HG03571 (cell line): ENCODE data around the gene TRPV2.

Experiments
- ATAC-seq: cut with Tn5 transposase; IDR thresholded peaks from one replicate; pipeline ENCODE4 v1.9.1; 2021; ENCODE audit not compliant: unreplicated experiment

Gene TRPV2

GRCh38 chr17:16453493-16453851 is 38.1 kb downstream of the TRPV2 start:
- no peak for ATAC-seq

GRCh38 chr17:16455997-16456741 is 40.8 kb downstream of the TRPV2 start:
- ATAC-seq = no peak

- no peak for ATAC-seq
These were observed 41.5 kb downstream of the TRPV2 start for GRCh38 chr17:16456742-16457316.

- no peak for ATAC-seq
These were observed 43.9 kb downstream of the TRPV2 start for GRCh38 chr17:16459271-16459670.

GRCh38 chr17:16459855-16460550 is 44.6 kb downstream of the TRPV2 start:
- ATAC-seq = no peak

- ATAC-seq = no peak
These were observed 45.6 kb downstream of the TRPV2 start for GRCh38 chr17:16460796-16461605.

- ATAC-seq = no peak
These were observed 46.2 kb downstream of the TRPV2 start for GRCh38 chr17:16461606-16461866.

GRCh38 chr17:16462070-16462864 is 46.9 kb downstream of the TRPV2 start:
- ATAC-seq = no peak

GRCh38 chr17:16463358-16464302 is 48.3 kb downstream of the TRPV2 start:
- ATAC-seq = no peak

- ATAC-seq = no peak
These were observed 49.1 kb downstream of the TRPV2 start for GRCh38 chr17:16464303-16465051.

- no peak for ATAC-seq
These were observed 49.6 kb downstream of the TRPV2 start for GRCh38 chr17:16465052-16465312.

- no peak for ATAC-seq
These were observed 50.5 kb downstream of the TRPV2 start for GRCh38 chr17:16465861-16466338.

- no peak for ATAC-seq
These were observed 51.0 kb downstream of the TRPV2 start for GRCh38 chr17:16466407-16466806.

GRCh38 chr17:16467044-16467443 is 51.7 kb downstream of the TRPV2 start:
- ATAC-seq = no peak

- no peak for ATAC-seq
These were observed 52.5 kb downstream of the TRPV2 start for GRCh38 chr17:16467886-16468285.

GRCh38 chr17:16468428-16468992 is 53.1 kb downstream of the TRPV2 start:
- ATAC-seq = no peak

- no peak for ATAC-seq
These were observed 54.9 kb downstream of the TRPV2 start for GRCh38 chr17:16470265-16470664.

- no peak for ATAC-seq
These were observed 55.9 kb downstream of the TRPV2 start for GRCh38 chr17:16471295-16471694.

- no peak for ATAC-seq
These were observed 57.2 kb downstream of the TRPV2 start for GRCh38 chr17:16472539-16472938.
